ENCODE measurements around the gene SLC8A1.

DNA sequence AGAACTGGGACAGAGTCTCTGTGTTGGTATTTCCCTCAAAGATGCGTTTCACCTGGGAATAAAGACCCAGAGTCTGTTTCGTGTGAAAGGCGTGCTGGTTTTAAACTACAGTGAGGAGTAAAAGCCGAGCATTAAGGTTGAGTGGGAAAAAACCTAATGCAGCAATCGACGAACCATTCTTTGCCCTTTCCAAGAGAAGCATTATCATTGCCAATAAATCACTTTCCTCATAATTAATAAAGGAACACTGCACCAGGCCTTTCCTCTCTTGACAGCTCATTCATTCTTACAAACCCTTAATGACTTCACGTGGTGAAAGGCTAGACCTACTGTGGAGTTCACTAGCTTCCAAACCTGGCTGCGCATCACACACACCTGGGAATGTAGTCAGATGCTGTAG, 896 bp upstream of the SLC8A1 start:
- TF ChIP-seq CTCF (IDR thresholded peaks at IDR 0.05; ENCODE audit: insufficient read depth, low read depth, low read length) (no peak), EZH2 (IDR thresholded peaks at IDR 0.05; ENCODE audit: insufficient read depth, low read length) (no peak)

Data from astrocyte (in vitro differentiated cells and primary cell).